Vagina (tissue), 2 donors: ENCODE data around the gene RPN2. TPM values are rescaled to one million over a fixed set of nuclear protein-coding genes. Genes with fewer than 3 reads are reported as not detected.

ENCODE experiments used
- DNase-seq, 2 donors: peaks; one replicate each; pipeline ENCODE4 v3.0.0-alpha.2; 2017; ENCODE audit errors: extremely low spot score in 2 of 2
- H3K27ac ChIP-seq: fragments of 200-600 bp; sonication (generic); one replicate; pipeline ENCODE4 v1.5.1; 2019
- H3K27me3 ChIP-seq: fragments of 200-600 bp; sonication (generic); one replicate; pipeline ENCODE4 v1.5.1; 2019
- H3K36me3 ChIP-seq, 2 donors: fragments of 200-600 bp; sonication (generic); one replicate each; pipeline ENCODE4 v1.5.1; 2017 to 2019
- H3K4me1 ChIP-seq: fragments of 200-600 bp; sonication (generic); one replicate; pipeline ENCODE4 v1.5.1; 2019
- H3K4me3 ChIP-seq, 2 donors: fragments of 200-600 bp; sonication (generic); 1 replicate in 1 of 2; 2 replicates in 1 of 2; pipeline ENCODE4 v1.5.1; 2016 to 2019
- H3K9me3 ChIP-seq: fragments of 200-600 bp; sonication (generic); one replicate; pipeline ENCODE4 v1.5.1; 2019
- POLR2A ChIP-seq, 2 donors: fragments of 450-650 bp; IDR thresholded peaks; one replicate each; pipeline ENCODE4 v1.6.1; 2017; ENCODE audit warnings: antibody characterized with exemption in 2 of 2, mild to moderate bottlenecking in 2 of 2, moderate library complexity in 2 of 2
- POLR2AphosphoS5 ChIP-seq, 2 donors: sonication (generic); formaldehyde crosslinking; IDR thresholded peaks; one replicate each; pipeline ENCODE4 v1.9.0; 2017; ENCODE audit warnings: antibody characterized with exemption in 2 of 2, mild to moderate bottlenecking in 2 of 2, low read depth in 1 of 2; ENCODE audit not compliant: insufficient read depth in 1 of 2
- intact Hi-C: fragments of 100-400 bp; cut with DNase I; formaldehyde crosslinking; loops from one replicate; pipeline ENCODE4 v1.15.1; 2023
- total RNA-seq: library from RNA; depleted of rRNA; stranded (reverse); fragments of >200 nt; gene quantifications from one replicate; pipeline ENCODE4 v1.2.3, GENCODE V29; 2016
- TF ChIP-seq, protein P1 (sequence below), 3 experiments: fragments of 450-650 bp in 2 of 3; fragments of 200-600 bp in 1 of 3; sonication (generic) in 1 of 3; IDR thresholded peaks; one replicate each; pipeline ENCODE4 v1.5.1; 2017 to 2019; ENCODE audit warnings: antibody characterized with exemption in 3 of 3, mild to moderate bottlenecking in 2 of 3, moderate library complexity in 2 of 3

Gene RPN2
- total RNA-seq, 1 donor from 2014 or later = 103 TPM

- peaks cover 34% of the 10 kb centered on the region for H3K4me1 ChIP-seq
- intact Hi-C loops = no loop called here
- H3K4me3 ChIP-seq = no peak overlapping the region
- H3K36me3 ChIP-seq = peaks cover 0 to 8% of the 10 kb centered on the region in 2 donors
- TF ChIP-seq, protein P1, sequence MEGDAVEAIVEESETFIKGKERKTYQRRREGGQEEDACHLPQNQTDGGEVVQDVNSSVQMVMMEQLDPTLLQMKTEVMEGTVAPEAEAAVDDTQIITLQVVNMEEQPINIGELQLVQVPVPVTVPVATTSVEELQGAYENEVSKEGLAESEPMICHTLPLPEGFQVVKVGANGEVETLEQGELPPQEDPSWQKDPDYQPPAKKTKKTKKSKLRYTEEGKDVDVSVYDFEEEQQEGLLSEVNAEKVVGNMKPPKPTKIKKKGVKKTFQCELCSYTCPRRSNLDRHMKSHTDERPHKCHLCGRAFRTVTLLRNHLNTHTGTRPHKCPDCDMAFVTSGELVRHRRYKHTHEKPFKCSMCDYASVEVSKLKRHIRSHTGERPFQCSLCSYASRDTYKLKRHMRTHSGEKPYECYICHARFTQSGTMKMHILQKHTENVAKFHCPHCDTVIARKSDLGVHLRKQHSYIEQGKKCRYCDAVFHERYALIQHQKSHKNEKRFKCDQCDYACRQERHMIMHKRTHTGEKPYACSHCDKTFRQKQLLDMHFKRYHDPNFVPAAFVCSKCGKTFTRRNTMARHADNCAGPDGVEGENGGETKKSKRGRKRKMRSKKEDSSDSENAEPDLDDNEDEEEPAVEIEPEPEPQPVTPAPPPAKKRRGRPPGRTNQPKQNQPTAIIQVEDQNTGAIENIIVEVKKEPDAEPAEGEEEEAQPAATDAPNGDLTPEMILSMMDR (IDR thresholded peaks at IDR 0.05) = no peak
- TF ChIP-seq POLR2AphosphoS5 (IDR thresholded peaks at IDR 0.05; ENCODE audit: insufficient read depth in 1 of 2, low read depth in 1 of 2) (no peak), POLR2A (IDR thresholded peaks at IDR 0.05) (no peak)
- no peak for DNase-seq
- no peaks in the 10 kb centered on the region for H3K9me3 ChIP-seq
- H3K27me3 ChIP-seq = no peaks in the 10 kb centered on the region
- H3K27ac ChIP-seq = no peak overlapping the region
Observed at GRCh38 chr20:37194621-37195417, 15.7 kb downstream of the RPN2 start.

DNA sequence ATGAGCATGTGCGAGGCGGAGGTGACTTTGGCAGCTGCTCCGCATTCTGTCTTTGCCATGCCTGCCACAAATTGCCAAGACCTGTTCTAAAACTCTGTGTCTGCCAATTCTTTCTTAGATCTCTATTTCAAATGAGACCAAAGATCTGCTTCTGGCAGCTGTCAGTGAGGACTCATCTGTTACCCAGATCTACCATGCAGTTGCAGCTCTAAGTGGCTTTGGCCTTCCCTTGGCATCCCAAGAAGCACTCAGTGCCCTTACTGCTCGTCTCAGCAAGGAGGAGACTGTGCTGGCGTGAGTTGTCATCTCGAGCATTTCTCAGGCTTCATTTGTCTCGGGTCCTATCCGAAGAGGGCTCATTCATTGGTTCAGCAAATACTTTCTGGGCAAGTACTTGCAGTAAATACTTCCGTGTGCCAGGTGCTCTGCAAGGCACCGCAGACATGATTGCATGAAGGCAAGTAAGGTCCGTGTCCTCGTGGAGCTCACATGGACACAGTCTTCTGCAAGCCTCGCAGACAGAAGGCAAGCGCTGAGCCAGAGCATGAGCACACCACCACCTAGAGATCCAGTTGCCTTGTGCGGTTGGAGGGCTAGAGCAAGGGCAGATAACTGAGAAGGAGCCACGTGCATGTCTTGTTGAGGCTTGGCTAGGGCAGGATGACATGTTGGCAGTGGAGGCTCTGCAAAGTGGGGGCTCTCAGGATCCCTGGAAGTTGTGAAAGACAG lies 20.0 kb downstream of the RPN2 start:
- no peaks in the 10 kb centered on the region for H3K9me3 ChIP-seq
- intact Hi-C loops = no loop called here
- H3K27ac ChIP-seq = no peak overlapping the region
- DNase-seq = no peak
- peaks cover 26% of the 10 kb centered on the region for H3K4me1 ChIP-seq
- H3K27me3 ChIP-seq = no peaks in the 10 kb centered on the region
- H3K36me3 ChIP-seq = peaks cover 0 to 25% of the 10 kb centered on the region in 2 donors
- no peak for TF ChIP-seq POLR2A (IDR thresholded peaks at IDR 0.05)
- TF ChIP-seq, protein P1 (IDR thresholded peaks at IDR 0.05) = no peak
- no peak for TF ChIP-seq POLR2AphosphoS5 (IDR thresholded peaks at IDR 0.05; ENCODE audit: insufficient read depth in 1 of 2, low read depth in 1 of 2)
- no peak overlapping the region for H3K4me3 ChIP-seq

GRCh38 chr20:37200376-37200775 lies 21.2 kb downstream of the RPN2 start:
- TF ChIP-seq, protein P1 (IDR thresholded peaks at IDR 0.05) = no peak
- TF ChIP-seq POLR2AphosphoS5 (IDR thresholded peaks at IDR 0.05; ENCODE audit: insufficient read depth in 1 of 2, low read depth in 1 of 2) (no peak), POLR2A (IDR thresholded peaks at IDR 0.05) (no peak)
- H3K27me3 ChIP-seq = no peaks in the 10 kb centered on the region
- intact Hi-C loops = loop anchor here (5.0 kb wide), 1 partner anchor 337 kb away; no protein-coding TSS in a partner anchor

GRCh38 chr20:37200926-37201826 lies 22.0 kb downstream of the RPN2 start:
- peaks cover 26% of the 10 kb centered on the region for H3K4me1 ChIP-seq
- no peaks in the 10 kb centered on the region for H3K9me3 ChIP-seq
- H3K27ac ChIP-seq = peak overlapping the region; percentile 47
- no peak overlapping the region for H3K4me3 ChIP-seq
- H3K36me3 ChIP-seq = peaks cover 0 to 44% of the 10 kb centered on the region in 2 donors
- intact Hi-C loops = loop anchor here (5.0 kb wide), 1 partner anchor 336 kb away; no protein-coding TSS in a partner anchor
- TF ChIP-seq POLR2A (IDR thresholded peaks at IDR 0.05) (no peak), POLR2AphosphoS5 (IDR thresholded peaks at IDR 0.05; ENCODE audit: insufficient read depth in 1 of 2, low read depth in 1 of 2) (no peak)
- TF ChIP-seq, protein P1 (IDR thresholded peaks at IDR 0.05) = no peak
- no peak for DNase-seq
- H3K27me3 ChIP-seq = no peaks in the 10 kb centered on the region

More at GRCh38 chr20:37200376-37200775, 21.2 kb downstream of the RPN2 start:
- H3K4me1 ChIP-seq = peaks cover 26% of the 10 kb centered on the region
- no peak overlapping the region for H3K4me3 ChIP-seq
- H3K27ac ChIP-seq = no peak overlapping the region
- DNase-seq = no peak
- H3K9me3 ChIP-seq = no peaks in the 10 kb centered on the region
- H3K36me3 ChIP-seq = peaks cover 0 to 37% of the 10 kb centered on the region in 2 donors
